Endothelial cell of umbilical vein (primary cell): ENCODE results near the gene C16orf89. TPM values are rescaled to one million over a fixed set of nuclear protein-coding genes. Genes with fewer than 3 reads are reported as not detected.

ENCODE experiments used
- BruUV-seq: library from RNA; stranded (reverse); fragments of 400-500 nt; replicated peaks from 2 replicates; lab custom pipeline; 2021; lab: Mats Ljungman, UMichigan
- CTCF ChIA-PET: fragments of 300-600, 350-600 bp; sonication (Branson Sonifier 250); formaldehyde crosslinking; loops from one replicate; lab custom pipeline; 2021; ENCODE audit warnings: antibody characterized with exemption, inconsistent platforms; lab: Charles Lee
- POLR2A ChIA-PET: fragments of 300-600, 350-600 bp; sonication (Branson Sonifier 250); formaldehyde crosslinking; loops from one replicate; lab custom pipeline; 2021; ENCODE audit warnings: antibody characterized with exemption, inconsistent platforms; lab: Charles Lee
- DNase-seq: peaks from one replicate; pipeline ENCODE4 v3.0.0-alpha.2; 2011; ENCODE audit warnings: low read depth, low spot score
- FAIRE-seq: peaks from 2 replicates; lab custom pipeline; 2011; peaks lifted over from hg19 to GRCh38; lab: Jason Lieb, UNC
- H2AFZ ChIP-seq: 2 replicates; pipeline ENCODE4 v1.6.0; 2012; ENCODE audit warnings: low read depth, low read length, control low read depth, inconsistent platforms
- H3K27ac ChIP-seq: 2 replicates; pipeline ENCODE4 v1.5.1; 2011; ENCODE audit warnings: low read depth, mild to moderate bottlenecking, control low read depth, low read length, moderate library complexity; ENCODE audit not compliant: insufficient read depth
- H3K27me3 ChIP-seq, 2 experiments: 2 replicates each; pipeline versions ENCODE4 v1.6.0 to v1.6.1; 2011; ENCODE audit warnings: low read length in 2 of 2, mixed read lengths in 1 of 2; ENCODE audit not compliant: control insufficient read depth in 2 of 2, insufficient read depth in 2 of 2
- H3K36me3 ChIP-seq, 2 experiments: 2 replicates in 1 of 2; 3 replicates in 1 of 2; pipeline ENCODE4 v1.5.1; 2011; ENCODE audit warnings: low read length in 2 of 2, mild to moderate bottlenecking in 1 of 2, moderate library complexity in 1 of 2; ENCODE audit not compliant: control insufficient read depth in 2 of 2, insufficient read depth in 2 of 2; ENCODE audit errors: extremely low read depth in 1 of 2
- H3K4me1 ChIP-seq: 3 replicates; pipeline ENCODE4 v1.5.1; 2011; ENCODE audit warnings: mild to moderate bottlenecking, low read length; ENCODE audit not compliant: control insufficient read depth, insufficient read depth; ENCODE audit errors: extremely low read depth
- H3K4me2 ChIP-seq: 2 replicates; pipeline ENCODE4 v1.6.1; 2011; ENCODE audit warnings: low read length, control low read depth, mixed read lengths; ENCODE audit not compliant: insufficient read depth
- H3K4me3 ChIP-seq, 3 experiments: fragments of 200-600 bp in 1 of 3; sonication (generic), shearing (Covaris generic) in 1 of 3; replicated peaks in 1 of 3; 2 replicates each; pipeline ENCODE4 v1.5.1; 2011 to 2016; ENCODE audit warnings: control low read depth in 3 of 3, low read length in 3 of 3, mild to moderate bottlenecking in 2 of 3, inconsistent platforms in 1 of 3, low read depth in 1 of 3, moderate library complexity in 1 of 3; ENCODE audit not compliant: insufficient read depth in 1 of 3
- H3K79me2 ChIP-seq: 2 replicates; pipeline ENCODE4 v1.6.0; 2012; ENCODE audit warnings: low read length, inconsistent platforms; ENCODE audit not compliant: control insufficient read depth, insufficient read depth
- H3K9ac ChIP-seq: replicated peaks from 2 replicates; pipeline ENCODE3; 2011; ENCODE audit warnings: low read length, control low read depth; ENCODE audit not compliant: insufficient read depth; ENCODE audit errors: extremely low read depth
- H3K9me1 ChIP-seq: replicated peaks from 3 replicates; pipeline ENCODE4 v1.6.0; 2011; ENCODE audit warnings: mild to moderate bottlenecking, low read length; ENCODE audit not compliant: control insufficient read depth, insufficient read depth; ENCODE audit errors: extremely low read depth
- H3K9me3 ChIP-seq: replicated peaks from 2 replicates; pipeline ENCODE4 v1.5.1; 2012; ENCODE audit warnings: low read length, inconsistent platforms; ENCODE audit not compliant: control insufficient read depth, insufficient read depth
- H4K20me1 ChIP-seq: replicated peaks from 2 replicates; pipeline ENCODE3; 2011; ENCODE audit warnings: mild to moderate bottlenecking, low read length; ENCODE audit not compliant: control insufficient read depth, insufficient read depth; ENCODE audit errors: extremely low read depth
- EZH2 ChIP-seq: IDR thresholded peaks from 2 replicates; pipeline ENCODE4 v1.6.1; 2012; ENCODE audit warnings: borderline replicate concordance, low read depth, mild to moderate bottlenecking, moderate library complexity, low read length, inconsistent platforms; ENCODE audit not compliant: severe bottlenecking
- FOS ChIP-seq: IDR thresholded peaks from 2 replicates; pipeline ENCODE4 v1.6.1; 2011; ENCODE audit warnings: mild to moderate bottlenecking, low read length, moderate library complexity, borderline replicate concordance; ENCODE audit not compliant: insufficient read depth
- GATA2 ChIP-seq: IDR thresholded peaks from 2 replicates; pipeline ENCODE4 v1.7.0; 2011; ENCODE audit warnings: low read depth, mild to moderate bottlenecking, moderate library complexity, mixed read lengths, low read length; ENCODE audit not compliant: insufficient read length, insufficient read depth
- JUN ChIP-seq: IDR thresholded peaks from 2 replicates; pipeline ENCODE4 v1.6.1; 2011; ENCODE audit warnings: borderline replicate concordance, low read depth; ENCODE audit not compliant: insufficient read length, insufficient read depth
- MYC ChIP-seq: IDR thresholded peaks from one replicate; pipeline ENCODE4 v1.6.1; 2011; ENCODE audit warnings: mild to moderate bottlenecking, low read depth, low read length
- POLR2A ChIP-seq: IDR thresholded peaks from 2 replicates; pipeline ENCODE4 v1.6.1; 2012; ENCODE audit warnings: low read depth, mild to moderate bottlenecking, control low read depth, low read length
- POLR2AphosphoS5 ChIP-seq: IDR thresholded peaks from 2 replicates; pipeline ENCODE4 v1.6.1; 2012; ENCODE audit warnings: low read depth, mild to moderate bottlenecking, control low read depth, low read length, moderate library complexity; ENCODE audit not compliant: insufficient read depth
- dilution Hi-C: fragments of 300-500 bp; cut with MboI; formaldehyde crosslinking; loops from one replicate; pipeline ENCODE4 v1.15.0; 2019; ENCODE audit warnings: low sequenced_read_pairs; ENCODE audit not compliant: extremely low pct_ligation_motif_present
- intact Hi-C: fragments of 100-400 bp; cut with micrococcal nuclease; formaldehyde crosslinking; loops from one replicate; pipeline ENCODE4 v1.10.0; 2022
- polyA plus RNA-seq, 4 experiments: library from polyadenylated mRNA; depleted of rRNA in 3 of 4; stranded (reverse) in 3 of 4; unstranded in 1 of 4; fragments of >200 nt; gene quantifications; 2 replicates each; pipeline versions ENCODE4 v1.2.1 to v1.2.3, GENCODE V29; 2011 to 2012; ENCODE audit warnings: missing spikeins in 1 of 4
- total RNA-seq: library from RNA; stranded (reverse); gene quantifications from 2 replicates; pipeline ENCODE4 v1.2.3, GENCODE V29; 2021
- TF ChIP-seq, protein P1 (sequence below): IDR thresholded peaks from 2 replicates; pipeline ENCODE4 v1.6.1; 2011; ENCODE audit not compliant: insufficient read depth, insufficient read length
- TF ChIP-seq, protein P2 (sequence below), 2 donors: IDR thresholded peaks; 1 replicate in 1 of 2; 2 replicates in 1 of 2; pipeline ENCODE4 v1.5.1; 2011; ENCODE audit warnings: low read length in 2 of 2, mild to moderate bottlenecking in 2 of 2, moderate library complexity in 2 of 2, control low read depth in 1 of 2, inconsistent platforms in 1 of 2, low read depth in 1 of 2; ENCODE audit not compliant: insufficient read depth in 1 of 2; ENCODE audit errors: extremely low read depth in 1 of 2

Gene C16orf89
- total and polyA plus RNA-seq, 2 donors (not counting 3 experiments of a cell fraction or from before 2014, with no cell fraction given): not detected

DNA sequence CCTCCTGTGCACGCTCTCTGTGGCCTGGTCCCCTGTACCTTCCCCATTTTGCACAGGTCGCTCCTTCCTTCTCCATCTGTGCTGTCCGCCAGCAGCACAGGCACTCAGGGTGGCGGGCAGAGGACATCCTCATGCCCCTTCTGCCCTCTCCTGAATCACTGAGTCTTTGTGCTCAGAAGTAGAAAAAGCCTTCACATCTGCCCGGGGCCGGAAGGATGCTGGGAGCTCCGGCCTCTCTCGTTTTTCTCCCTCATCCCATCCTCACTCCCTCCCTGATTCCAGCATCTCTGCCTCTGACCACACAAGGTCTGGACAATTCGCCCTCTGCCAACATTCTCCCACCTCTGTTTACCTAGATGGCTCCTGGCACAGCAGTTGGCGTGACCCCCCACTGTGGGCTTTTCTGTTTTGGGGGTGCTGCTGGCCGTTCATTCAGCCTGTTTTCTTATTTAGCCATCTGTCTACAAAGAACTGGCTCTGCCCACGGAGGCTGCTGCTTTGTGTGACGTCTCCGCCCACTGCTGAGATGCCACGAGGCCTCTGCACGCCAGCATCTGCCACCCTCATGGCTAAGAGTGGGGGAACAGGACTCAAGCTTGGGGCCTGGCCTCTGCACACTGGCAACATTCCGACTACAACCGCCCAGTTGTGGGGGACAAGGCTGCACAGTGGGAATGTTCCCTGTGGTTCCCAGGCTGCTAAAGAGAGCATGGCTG, 70.9 kb downstream of the C16orf89 start:
- no peaks in the 10 kb centered on the region for H3K36me3 ChIP-seq
- no peaks in the 10 kb centered on the region for H3K27me3 ChIP-seq
- ChIA-PET CTCF (no interaction called here), POLR2A (no interaction called here)
- no peaks in the 10 kb centered on the region for H3K9me3 ChIP-seq
- no peak overlapping the region for H3K4me3 ChIP-seq
- TF ChIP-seq MYC (no peak), JUN (no peak), GATA2 (no peak), FOS (no peak), POLR2A (no peak), POLR2AphosphoS5 (no peak), EZH2 (no peak)
- TF ChIP-seq, protein P1, sequence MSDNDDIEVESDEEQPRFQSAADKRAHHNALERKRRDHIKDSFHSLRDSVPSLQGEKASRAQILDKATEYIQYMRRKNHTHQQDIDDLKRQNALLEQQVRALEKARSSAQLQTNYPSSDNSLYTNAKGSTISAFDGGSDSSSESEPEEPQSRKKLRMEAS: no peak
- TF ChIP-seq, protein P2, sequence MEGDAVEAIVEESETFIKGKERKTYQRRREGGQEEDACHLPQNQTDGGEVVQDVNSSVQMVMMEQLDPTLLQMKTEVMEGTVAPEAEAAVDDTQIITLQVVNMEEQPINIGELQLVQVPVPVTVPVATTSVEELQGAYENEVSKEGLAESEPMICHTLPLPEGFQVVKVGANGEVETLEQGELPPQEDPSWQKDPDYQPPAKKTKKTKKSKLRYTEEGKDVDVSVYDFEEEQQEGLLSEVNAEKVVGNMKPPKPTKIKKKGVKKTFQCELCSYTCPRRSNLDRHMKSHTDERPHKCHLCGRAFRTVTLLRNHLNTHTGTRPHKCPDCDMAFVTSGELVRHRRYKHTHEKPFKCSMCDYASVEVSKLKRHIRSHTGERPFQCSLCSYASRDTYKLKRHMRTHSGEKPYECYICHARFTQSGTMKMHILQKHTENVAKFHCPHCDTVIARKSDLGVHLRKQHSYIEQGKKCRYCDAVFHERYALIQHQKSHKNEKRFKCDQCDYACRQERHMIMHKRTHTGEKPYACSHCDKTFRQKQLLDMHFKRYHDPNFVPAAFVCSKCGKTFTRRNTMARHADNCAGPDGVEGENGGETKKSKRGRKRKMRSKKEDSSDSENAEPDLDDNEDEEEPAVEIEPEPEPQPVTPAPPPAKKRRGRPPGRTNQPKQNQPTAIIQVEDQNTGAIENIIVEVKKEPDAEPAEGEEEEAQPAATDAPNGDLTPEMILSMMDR (IDR thresholded peaks at IDR 0.05; ENCODE audit: extremely low read depth in 1 of 2, insufficient read depth in 1 of 2, low read depth in 1 of 2, low read length in 2 of 2): no peak
- no peak overlapping the region for H2AFZ ChIP-seq
- no peaks in the 10 kb centered on the region for H3K4me1 ChIP-seq
- FAIRE-seq: no peak
- dilution Hi-C loops (no loop called here), intact Hi-C loops (no loop called here)
- no peak for DNase-seq
- H3K9ac ChIP-seq: no peak overlapping the region
- no peaks in the 10 kb centered on the region for H3K79me2 ChIP-seq
- no peaks in the 10 kb centered on the region for H4K20me1 ChIP-seq
- H3K27ac ChIP-seq: no peak overlapping the region
- H3K4me2 ChIP-seq: no peak overlapping the region
- BruUV-seq: no TSS peak
- no peaks in the 10 kb centered on the region for H3K9me1 ChIP-seq

Other genes with a start within 250 kb of the C16orf89 start
- 107 TPM in 2 replicates for gene GLYR1, start 218.7 kb downstream of the C16orf89 start, total RNA-seq
- 44.0 and 47.9 TPM in 2 replicates for gene GLYR1, start 218.7 kb downstream of the C16orf89 start, polyA plus RNA-seq
- 44.8 and 45.3 TPM in 2 replicates for gene UBN1, start 218.5 kb downstream of the C16orf89 start, total RNA-seq
- gene UBN1, start 218.5 kb downstream of the C16orf89 start, polyA plus RNA-seq: 23.9 and 26.0 TPM in 2 replicates
- 0.05 and 0.20 TPM in 2 replicates for gene PPL, start 128.8 kb downstream of the C16orf89 start, total RNA-seq
- 0.03 and 0.07 TPM in 2 replicates for gene PPL, start 128.8 kb downstream of the C16orf89 start, polyA plus RNA-seq
- gene SEC14L5, start 107.6 kb downstream of the C16orf89 start, total RNA-seq: not detected in 2 replicates
- not detected in 2 replicates for gene SEC14L5, start 107.6 kb downstream of the C16orf89 start, polyA plus RNA-seq
- gene NAGPA, start 32.0 kb downstream of the C16orf89 start, total RNA-seq: 26.3 and 29.9 TPM in 2 replicates
- 29.6 and 35.2 TPM in 2 replicates for gene NAGPA, start 32.0 kb downstream of the C16orf89 start, polyA plus RNA-seq
- gene ALG1, start 5.9 kb upstream of the C16orf89 start, total RNA-seq: 33.7 and 37.1 TPM in 2 replicates
- 43.7 and 46.0 TPM in 2 replicates for gene ALG1, start 5.9 kb upstream of the C16orf89 start, polyA plus RNA-seq
- gene EEF2KMT, start 31.8 kb upstream of the C16orf89 start, total RNA-seq: 13.9 and 15.1 TPM in 2 replicates
- gene EEF2KMT, start 31.8 kb upstream of the C16orf89 start, polyA plus RNA-seq: 15.5 and 21.8 TPM in 2 replicates